Hepatocyte (in vitro differentiated cells): ENCODE results near the gene PCGF3.

Source experiments
- CTCF ChIP-seq: fragments of 200-600 bp; sonication (generic); IDR thresholded peaks from 2 replicates; pipeline ENCODE4 v1.5.1; 2016; ENCODE audit warnings: antibody characterized with exemption, mild to moderate bottlenecking; ENCODE audit not compliant: poor library complexity
- EZH2 ChIP-seq: fragments of 200-600 bp; sonication (generic); IDR thresholded peaks from 2 replicates; pipeline ENCODE4 v1.6.1; 2016; ENCODE audit warnings: antibody characterized with exemption, mild to moderate bottlenecking, borderline replicate concordance
- EZH2phosphoT487 ChIP-seq: fragments of 200-600 bp; sonication (generic); IDR thresholded peaks from one replicate; pipeline ENCODE4 v1.6.1; 2018; ENCODE audit warnings: antibody characterized with exemption, mild to moderate bottlenecking, low read depth, moderate library complexity; ENCODE audit not compliant: unreplicated experiment, severe bottlenecking

GRCh38 chr4:763922-764321, 58.3 kb downstream of the PCGF3 start:
- no peak for TF ChIP-seq EZH2phosphoT487
- TF ChIP-seq CTCF, result no peak
- TF ChIP-seq EZH2, result no peak
